ENCODE measurements around the gene GPR155.

- no peak for TF ChIP-seq EZH2 (IDR thresholded peaks at IDR 0.05; ENCODE audit: borderline replicate concordance, insufficient read depth, low read length, poor library complexity, severe bottlenecking)
- TF ChIP-seq CTCF (IDR thresholded peaks at IDR 0.05; ENCODE audit: poor library complexity, severe bottlenecking): no peak
Observed at GRCh38 chr2:174512345-174512744, 25.5 kb upstream of the GPR155 start.

Data from neural cell (in vitro differentiated cells).